NCI-H2196 treated with DMSO at 0.1 percent for 48 hours (cell line): Measurements from ENCODE around the gene SPAG17.

Experiments
- DNase-seq: peaks from one replicate; lab custom pipeline; 2025; ENCODE audit not compliant: unreplicated experiment; lab: John Stamatoyannopoulos, UW

The SPAG17 gene

DNA sequence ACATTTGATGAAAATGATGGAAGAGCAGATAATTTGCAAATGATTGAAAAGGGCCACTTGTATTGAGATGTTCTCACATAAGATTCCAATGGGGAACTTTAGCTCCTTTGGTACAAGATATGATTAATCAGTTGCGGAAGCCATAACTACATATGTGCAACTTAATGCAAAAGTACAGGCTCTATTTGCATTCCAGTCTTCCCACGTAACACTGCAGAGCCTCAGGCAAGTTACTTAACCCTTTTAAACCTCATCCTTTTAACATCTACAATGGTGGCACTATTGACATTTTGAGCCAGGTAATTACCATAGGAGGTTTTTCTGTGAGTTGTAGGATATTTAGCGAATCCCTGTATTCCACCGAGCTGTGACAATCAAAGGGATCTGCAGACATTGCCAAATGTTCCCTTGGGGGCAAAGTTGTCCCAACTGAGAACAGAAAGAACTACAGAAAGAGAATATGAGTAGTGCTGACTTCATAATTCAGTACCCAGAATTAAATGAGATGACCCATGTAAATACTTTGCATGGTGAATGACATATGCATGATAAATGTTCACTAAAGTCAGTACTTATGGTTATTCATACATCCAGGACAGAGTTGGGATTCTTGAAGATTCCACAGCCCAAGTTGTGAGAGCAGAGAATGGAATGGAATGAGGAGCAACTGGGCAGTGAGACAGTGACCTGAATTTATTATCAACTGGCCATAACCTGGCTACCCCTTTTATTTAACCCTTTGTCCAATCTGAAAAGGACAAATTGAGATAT, 62.6 kb downstream of the SPAG17 start:
- DNase-seq: no peak

DNA sequence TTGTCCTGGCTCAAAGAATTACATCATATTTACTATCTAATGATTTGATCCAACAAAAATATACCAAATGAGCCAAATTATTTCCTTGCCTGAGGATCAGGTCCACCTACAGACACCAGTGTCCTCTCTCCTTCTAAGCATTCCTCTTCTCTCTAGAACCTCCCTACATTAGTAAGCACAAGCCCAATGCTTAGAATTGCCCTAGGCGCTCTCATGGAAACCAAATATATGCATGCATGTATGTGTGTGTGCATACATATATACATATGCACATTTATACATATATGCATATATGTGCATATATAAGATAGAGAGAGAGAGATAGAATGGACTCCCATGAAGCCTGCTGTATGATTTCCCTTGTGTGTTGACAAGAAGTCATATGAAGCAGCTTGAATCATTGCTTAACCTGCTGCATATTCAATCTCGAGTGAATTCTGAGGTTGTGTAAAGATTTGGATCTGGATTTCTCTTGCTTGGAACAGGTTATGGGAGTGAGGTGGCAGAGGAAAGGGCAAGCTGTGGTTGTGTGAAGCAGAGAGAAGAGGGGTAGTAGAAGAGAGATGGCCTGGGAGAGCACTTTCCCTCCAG, 66.1 kb downstream of the SPAG17 start:
- no peak for DNase-seq

DNA sequence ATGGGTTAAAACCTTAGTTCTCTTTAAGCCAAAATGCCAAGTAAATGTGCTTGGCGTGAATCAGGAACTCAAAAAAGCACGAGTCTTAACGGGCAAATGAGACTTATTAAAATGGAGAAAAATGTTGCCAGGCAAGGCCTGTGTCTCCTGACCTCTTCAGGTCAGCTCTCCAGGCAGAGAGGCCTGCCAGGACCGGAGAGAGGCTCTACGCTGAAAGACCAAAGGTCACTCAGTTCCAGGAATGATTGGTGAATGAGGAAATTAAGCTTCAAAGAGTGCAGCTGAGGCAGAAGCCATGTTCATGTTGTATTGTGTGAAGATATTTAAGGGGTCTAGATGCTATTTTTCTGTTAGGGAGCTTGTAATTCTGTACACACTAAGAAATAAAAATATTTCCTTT, 66.6 kb downstream of the SPAG17 start:
- no peak for DNase-seq

DNA sequence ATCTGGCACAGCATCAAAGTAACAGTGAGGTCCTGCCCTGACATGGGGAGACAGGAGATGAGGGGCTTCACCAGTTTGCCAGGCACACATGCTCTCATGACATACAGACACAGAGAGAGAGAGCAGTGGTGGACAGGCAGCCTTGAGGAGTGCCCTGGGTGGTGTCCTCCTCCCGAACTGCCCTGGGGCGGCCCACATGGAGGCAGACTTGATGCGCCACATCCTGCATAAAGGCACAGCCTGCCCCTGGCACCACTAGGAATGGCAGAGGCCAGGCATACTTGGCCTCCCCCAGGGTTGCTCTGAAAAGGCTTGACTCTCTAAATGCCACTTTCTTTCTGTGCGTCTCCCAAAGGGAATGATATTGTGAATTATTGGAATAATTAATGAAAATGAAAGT, 67.5 kb downstream of the SPAG17 start:
- no peak for DNase-seq

DNA sequence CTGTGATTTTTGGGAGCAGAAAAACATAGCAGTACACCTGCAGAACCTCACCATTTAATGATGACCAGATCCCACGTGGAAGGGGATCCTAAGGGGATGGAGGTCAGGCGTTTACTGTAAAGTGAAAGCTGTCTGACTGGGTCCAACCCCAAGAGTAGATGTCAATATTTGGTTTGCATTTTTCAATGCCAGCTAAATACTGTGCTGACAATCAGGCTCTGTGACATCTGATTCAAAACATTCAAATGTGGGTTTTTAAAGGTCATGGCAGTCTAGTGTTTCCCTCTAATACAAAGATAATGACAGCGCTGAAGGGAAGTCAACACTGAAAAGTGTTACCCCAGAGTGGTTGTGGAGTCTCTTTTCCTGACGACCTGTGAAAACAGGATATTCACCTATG, 68.1 kb downstream of the SPAG17 start:
- no peak for DNase-seq

DNA sequence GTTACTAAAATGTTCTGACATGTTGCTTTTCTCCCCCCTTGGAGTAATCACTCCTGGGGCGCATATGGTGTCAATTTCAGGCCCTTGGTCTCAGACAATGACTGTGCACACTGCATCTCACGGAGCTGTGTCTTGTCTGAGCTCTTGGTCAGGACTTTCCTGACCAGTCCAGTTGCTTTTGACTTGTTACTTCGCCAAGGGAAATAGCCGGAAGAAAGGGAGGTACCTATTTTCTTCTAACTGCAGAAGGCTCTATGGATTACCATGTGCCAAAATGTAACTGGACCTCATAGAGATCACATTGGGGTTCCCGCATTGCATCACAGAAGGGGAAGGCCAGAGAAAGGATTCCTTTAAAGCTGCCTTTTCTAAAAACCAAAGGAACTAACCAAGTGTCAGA, 68.6 kb downstream of the SPAG17 start:
- no peak for DNase-seq

DNA sequence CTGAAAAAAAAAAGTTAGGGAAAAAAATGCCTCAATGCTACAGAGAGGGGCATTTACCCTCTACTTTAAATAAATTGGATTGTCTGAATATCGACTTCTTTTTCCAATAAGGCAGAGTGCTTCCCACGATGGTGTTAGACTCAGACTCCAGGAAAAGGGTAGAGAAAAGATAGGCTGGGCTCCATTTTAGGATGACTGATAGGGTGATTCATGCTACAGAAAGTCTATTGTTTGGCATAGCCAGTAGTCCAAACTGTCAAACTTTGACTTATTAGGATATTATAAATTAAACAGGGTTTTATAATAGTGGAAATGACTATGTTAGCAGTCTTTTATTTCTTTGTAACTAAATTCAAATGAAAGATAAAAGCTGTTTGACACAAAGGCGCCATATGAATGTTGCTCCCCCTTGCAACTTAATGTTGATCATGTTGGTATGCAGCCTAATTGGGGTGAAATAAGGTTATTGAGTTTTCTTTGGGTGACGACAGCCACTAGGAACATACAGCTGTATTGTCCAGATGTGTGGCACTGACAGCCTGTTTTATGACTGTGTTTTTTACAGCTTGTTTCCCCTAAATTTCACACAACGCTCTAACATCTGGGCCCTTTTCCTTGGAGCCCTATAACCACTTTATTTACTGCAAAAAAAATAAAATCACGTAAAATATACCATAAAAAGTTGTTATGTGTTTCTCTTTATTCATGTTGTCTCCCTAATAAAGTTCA, 69.3 kb downstream of the SPAG17 start:
- no peak for DNase-seq

DNA sequence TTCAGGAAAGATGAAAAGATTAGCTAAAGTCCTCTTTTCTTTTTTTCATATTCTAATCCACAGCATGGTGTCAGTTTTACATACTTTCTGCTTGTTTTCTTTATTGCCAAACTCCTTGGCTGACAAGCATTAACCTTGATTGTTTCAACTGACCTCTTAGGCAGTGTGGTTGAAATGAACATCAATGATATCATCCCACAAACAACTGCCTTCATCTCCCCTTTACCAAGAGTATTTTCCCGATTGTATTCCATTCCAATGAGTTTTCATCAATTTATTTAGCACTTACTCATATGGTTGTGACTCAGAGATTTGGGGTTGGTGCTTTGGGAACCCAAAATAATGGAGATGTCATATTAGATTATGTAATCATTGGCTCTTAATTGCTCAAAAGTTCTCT, 71.8 kb downstream of the SPAG17 start:
- DNase-seq: no peak

DNA sequence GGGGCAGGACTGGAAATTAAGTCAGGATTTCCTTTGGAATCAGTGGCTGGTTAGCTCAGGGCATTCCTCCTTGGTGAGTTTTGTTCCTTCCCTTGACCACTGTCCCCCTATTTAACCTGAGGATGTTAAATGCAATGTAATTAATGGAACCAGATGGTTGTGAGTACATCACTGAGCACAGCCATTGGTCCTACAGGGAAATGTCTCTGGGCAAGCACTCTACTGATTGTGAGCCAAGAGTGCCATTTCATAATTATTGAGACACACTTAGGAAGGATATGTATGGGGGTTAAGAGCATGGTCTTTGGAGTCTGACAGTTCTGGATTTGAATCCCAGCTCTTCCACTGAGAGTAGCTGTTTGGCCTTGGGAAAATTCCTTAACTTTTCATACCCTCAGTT, 74.4 kb downstream of the SPAG17 start:
- no peak for DNase-seq

DNA sequence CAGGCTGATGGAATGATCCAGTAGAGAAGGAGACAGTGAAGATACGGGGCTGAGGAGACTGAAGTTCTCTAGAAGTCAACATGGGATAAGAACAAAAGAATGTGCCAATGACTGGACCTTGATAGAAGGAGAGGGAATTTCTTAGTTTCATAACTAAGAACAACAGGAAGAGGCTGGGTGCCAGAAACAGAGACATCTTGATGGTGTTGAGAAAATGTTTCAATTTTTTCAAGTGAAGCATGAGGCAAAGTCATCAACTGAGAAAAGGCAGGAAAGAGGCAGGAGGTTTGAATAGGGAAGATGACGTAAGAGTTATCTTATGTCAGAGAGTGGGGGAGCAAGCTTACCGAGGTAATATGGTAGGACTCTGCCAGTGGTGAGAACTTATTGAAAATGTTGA, 80.1 kb downstream of the SPAG17 start:
- DNase-seq: no peak

DNA sequence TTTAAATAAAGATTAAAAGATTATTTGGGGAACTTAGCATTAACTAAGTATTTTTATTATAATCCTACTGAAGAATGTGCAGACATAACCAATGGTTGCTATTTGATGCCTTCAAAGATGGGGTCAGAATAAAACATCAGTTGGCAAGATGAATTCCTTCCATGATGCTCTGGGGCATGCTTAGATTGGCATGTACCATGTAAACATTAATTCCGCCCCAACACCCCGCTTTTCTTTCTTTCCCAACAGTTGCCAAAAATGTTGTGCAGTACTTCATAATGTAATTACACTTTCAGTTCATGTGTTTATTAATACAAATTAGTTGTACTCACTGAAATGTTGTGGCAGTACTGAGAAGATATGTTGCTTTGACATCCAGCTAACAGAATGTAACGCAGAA, 82.6 kb downstream of the SPAG17 start:
- no peak for DNase-seq

DNA sequence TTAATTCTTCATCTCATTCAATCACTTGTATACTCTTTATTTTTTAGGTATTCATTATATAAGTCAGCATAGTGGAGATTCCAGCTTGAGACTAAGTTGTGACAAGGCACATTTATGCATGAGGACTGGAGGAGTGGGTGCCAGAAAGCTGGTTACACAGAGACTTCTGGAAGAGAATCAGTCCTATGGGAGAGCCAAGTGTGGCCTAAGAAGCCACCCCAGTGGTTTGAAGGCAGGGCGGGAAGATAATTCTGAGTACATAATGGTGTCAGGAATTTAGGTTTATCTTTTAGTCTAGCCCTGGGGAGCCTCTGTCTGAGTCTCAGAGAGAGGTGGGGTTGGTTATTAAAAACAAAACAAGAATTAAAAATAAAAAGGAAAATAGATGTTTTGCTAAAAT, 83.0 kb downstream of the SPAG17 start:
- DNase-seq: no peak

DNA sequence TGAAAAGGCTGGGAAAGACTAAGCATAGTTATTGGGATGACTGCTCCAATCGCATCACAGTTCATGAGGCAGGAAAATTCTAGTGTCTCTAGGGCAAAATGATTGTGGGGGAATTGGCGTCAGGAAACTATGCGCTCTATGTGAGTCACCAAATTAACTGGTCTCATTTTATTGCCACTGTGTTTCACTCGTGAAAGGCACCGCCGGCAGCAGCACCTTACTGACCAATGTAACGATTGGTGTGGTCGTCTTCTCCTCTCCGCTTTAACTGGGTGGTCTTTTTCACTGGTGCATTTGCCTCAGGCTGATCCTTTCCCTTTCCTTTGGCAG, 83.5 kb downstream of the SPAG17 start:
- no peak for DNase-seq

DNA sequence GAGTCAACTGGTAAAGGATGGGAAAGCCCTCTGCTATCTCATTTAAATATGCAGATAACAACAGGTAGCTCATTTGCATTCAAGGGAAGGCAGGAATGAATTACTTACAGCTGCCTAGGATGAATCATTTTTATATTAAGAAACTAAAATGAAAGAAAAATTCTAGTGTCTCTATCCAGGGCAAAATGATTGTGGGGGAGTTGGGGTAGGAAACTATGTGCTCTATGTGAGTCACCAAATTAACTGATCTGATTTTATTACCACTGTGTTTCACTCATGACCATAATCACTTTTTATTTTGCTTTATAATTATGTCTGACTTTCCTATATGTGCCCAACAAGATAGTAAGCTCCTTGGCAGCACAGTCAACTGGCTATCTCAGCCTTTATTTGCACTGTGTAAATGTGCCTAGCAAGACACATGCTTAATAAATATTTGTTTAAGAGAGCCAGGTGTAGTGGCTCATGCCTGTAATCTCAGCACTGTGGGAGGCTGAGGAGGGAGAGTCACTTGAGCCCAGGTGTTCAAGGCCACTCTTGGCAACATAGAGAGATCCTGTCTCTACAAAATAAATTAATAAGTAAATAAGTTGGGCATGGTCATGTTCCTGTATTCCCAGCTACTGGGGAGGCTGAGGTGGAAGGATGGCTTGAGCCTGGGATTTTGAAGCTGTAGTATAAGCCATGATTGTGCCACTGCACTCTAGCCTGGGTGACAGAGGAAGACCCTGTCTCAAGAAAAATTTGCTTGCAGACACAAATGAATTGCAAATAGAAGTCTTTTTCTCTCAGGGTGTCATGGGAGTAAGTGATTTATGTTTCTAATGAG, 84.1 kb downstream of the SPAG17 start:
- DNase-seq: peak; percentile 70

DNA sequence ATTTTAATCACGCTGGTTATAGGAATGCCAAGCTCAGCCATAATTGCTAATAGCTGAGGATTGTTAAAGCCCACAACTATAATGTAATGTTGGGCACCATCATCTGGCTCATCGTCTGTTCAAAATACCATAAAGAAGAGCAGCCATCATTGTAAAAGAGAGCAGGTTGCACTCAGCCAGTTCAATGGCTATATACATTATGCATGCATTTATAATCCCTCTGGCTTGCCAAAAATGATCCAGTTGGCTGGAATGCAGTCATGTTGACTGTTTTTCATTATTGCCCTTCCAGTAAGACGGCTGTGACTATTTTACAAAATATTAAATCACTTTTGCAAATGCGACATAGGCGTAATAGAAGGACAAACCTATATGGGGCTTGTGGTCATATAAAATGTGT, 85.3 kb downstream of the SPAG17 start:
- no peak for DNase-seq

DNA sequence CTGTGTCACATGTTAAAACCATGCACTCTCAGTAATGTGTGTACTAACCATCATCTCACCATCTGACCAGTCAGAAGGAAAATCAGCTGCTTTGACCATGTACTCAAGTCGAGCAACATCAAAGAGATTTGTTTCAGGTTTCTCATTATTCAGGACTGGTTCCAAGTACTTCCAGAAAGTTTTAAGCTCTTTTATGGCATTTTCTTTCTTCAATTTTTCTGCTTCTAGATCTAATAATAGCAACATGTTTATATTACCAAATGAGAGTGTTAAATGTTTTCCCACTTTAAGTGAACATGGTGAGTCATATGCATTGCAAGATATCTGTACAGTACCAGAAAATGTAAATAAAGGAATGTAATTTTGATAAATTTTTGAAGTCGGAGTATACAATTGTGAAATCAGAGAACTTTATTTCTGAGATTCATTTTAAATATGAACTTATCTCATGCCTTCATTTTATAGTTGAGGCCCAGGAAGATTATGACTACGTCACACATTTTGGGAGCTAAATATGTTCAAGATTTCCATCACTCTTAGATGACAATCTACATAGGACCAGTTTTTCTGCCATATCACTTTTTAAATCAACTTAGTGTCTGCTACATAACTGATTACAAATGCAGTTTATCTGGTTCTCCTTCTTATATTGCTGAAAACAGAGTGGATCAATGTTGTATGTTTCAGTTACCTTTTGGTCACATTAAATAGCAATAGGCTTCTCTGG, 87.2 kb downstream of the SPAG17 start:
- no peak for DNase-seq

DNA sequence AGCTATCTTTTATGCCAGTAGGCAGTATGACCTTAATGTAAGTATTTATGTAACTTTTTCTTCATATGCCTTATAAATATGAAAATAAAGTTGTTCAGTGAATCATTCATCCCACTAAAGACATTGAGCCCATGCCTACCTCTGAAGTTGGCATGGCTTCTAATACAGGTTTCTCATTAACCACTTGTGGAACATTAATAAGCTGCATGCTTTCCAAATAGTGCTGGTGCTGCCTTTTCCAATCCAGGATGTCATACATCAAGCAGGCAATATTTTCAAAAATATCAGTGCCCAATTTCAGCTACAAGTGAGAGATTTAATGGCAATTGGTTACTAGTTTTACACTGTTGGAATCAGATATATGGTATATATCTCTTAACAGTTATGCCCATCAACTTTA, 92.0 kb downstream of the SPAG17 start:
- no peak for DNase-seq

DNA sequence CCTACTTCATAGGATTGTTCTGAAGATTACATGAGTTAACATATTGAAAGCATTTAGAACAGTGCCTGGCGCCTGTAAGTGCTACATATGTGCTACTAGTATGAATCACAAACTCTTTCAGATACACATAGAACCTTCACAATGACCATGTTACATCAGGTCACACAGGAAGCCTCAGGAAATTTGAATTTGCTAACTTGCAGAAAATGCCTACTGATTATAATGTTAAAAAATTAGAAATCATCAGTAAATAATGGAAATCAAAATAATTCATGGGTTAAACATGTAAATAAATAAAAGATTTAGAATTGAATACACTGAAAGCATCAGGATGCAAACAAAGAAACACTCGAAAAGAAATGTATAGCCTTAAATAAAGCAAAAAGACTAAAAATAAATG, 94.9 kb downstream of the SPAG17 start:
- no peak for DNase-seq

DNA sequence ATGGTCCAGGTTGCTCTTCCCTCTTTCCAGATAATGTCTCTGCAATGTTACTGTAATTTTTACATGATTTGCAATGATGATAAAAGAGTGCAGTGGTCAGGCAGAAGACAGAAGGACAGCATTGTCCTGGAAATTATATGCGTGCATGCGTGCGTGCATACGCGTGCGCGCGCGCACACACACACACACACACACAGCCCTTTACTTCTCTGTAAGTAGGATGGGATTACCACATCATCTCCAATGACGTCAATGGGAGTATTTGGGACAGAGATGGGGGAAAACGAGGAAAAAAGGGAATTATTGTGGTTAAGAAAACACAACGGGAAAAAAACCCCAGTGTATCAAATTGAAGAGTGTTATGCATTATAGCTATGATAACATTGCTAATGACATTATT, 99.7 kb downstream of the SPAG17 start:
- DNase-seq: no peak

DNA sequence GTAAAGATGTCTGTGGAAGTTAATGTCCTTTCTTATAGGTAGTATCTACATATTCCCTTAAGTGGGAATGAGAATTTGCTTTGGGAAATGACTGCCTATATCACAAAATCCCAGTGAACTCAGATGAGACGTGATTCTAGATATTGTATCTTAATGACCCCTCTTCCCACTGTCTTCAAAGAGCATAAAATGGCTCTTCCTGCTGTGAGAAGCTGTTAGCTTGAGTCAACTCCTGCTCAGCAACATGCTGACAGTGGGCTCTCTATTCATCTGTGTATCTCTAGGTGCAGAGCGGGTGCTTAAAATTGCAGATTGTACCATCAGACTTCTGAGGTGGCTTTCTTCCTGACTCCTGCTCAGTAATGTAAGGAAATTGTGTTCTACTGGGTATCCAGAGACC, 100.6 kb downstream of the SPAG17 start:
- DNase-seq: no peak

DNA sequence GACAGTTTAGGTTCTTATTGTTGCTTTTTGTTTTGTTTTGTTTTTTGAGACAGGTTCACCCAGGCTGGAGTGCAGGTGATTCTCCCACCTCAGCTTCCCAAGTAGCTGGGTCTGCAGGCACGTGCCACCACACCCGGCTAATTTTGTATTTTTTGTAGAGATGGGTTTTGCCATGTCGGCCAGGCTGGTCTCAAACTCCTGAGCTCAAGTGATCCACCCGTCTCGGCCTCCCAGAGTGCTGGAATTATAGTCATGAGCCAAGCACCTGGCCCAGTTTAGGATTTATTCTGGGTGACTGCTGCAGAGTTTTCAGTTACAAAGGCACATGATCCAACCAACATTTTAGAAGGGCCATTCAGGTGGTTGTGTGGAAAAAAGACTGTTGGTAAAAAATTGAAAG, 102.0 kb downstream of the SPAG17 start:
- DNase-seq: no peak
